Measurements from ENCODE around the gene USP3. TPM values are rescaled to one million over a fixed set of nuclear protein-coding genes. Genes with fewer than 3 reads are reported as not detected.
"Not testable (repeated sequence)": the region's sequence is repeated elsewhere in the genome, so short reads cannot be mapped to it uniquely, and the experiment has no call there.

USP3 gene
- total RNA-seq, 3 donors from 2014 or later: 65.6 to 101 (median 67.3) TPM

- no peaks in the 10 kb centered on the region for H3K9me3 ChIP-seq
- ATAC-seq (no peak), DNase-seq (no peak)
- H3K4me3 ChIP-seq: no peak overlapping the region
- H3K36me3 ChIP-seq (ENCODE audit: low read depth): no peaks in the 10 kb centered on the region
- TF ChIP-seq CTCF (IDR thresholded peaks at IDR 0.05): no peak
- peaks cover 13% of the 10 kb centered on the region for H3K4me1 ChIP-seq (ENCODE audit: low read depth)
- intact Hi-C loops (cut with DNase I, micrococcal nuclease): no loop called here
Observed at GRCh38 chr15:63526401-63526800, 22.0 kb downstream of the USP3 start.

GRCh38 chr15:63528138-63528659, 23.8 kb downstream of the USP3 start:
- no peaks in the 10 kb centered on the region for H3K9me3 ChIP-seq
- ATAC-seq (no peak), DNase-seq (no peak)
- H3K4me3 ChIP-seq: no peak overlapping the region
- intact Hi-C loops (cut with DNase I, micrococcal nuclease): no loop called here
- H3K36me3 ChIP-seq (ENCODE audit: low read depth): no peaks in the 10 kb centered on the region
- peaks cover 3% of the 10 kb centered on the region for H3K4me1 ChIP-seq (ENCODE audit: low read depth)
- no peak for TF ChIP-seq CTCF (IDR thresholded peaks at IDR 0.05)

GRCh38 chr15:63530235-63530634, 25.8 kb downstream of the USP3 start:
- DNase-seq: no peak
- Histone ChIP-seq H3K9me3 (no peaks in the 10 kb centered on the region), H3K4me3 (no peak overlapping the region), H3K36me3 (ENCODE audit: low read depth) (no peaks in the 10 kb centered on the region), H3K4me1 (ENCODE audit: low read depth) (peaks cover 8% of the 10 kb centered on the region)
- TF ChIP-seq CTCF (IDR thresholded peaks at IDR 0.05): no peak
- intact Hi-C loops (cut with DNase I, micrococcal nuclease): no loop called here
- ATAC-seq: no peak

- Histone ChIP-seq H3K4me1 (ENCODE audit: low read depth) (peaks cover 9% of the 10 kb centered on the region), H3K4me3 (no peak overlapping the region), H3K36me3 (ENCODE audit: low read depth) (no peaks in the 10 kb centered on the region), H3K9me3 (no peaks in the 10 kb centered on the region)
- ATAC-seq (no peak), DNase-seq (no peak)
- TF ChIP-seq CTCF (IDR thresholded peaks at IDR 0.05): no peak
- intact Hi-C loops (cut with DNase I, micrococcal nuclease): no loop called here
Observed at GRCh38 chr15:63530752-63531299, 26.4 kb downstream of the USP3 start.

- DNase-seq: no peak
- intact Hi-C loops (cut with DNase I, micrococcal nuclease): no loop called here
- peaks cover 15% of the 10 kb centered on the region for H3K4me1 ChIP-seq (ENCODE audit: low read depth)
- no peaks in the 10 kb centered on the region for H3K36me3 ChIP-seq (ENCODE audit: low read depth)
- no peaks in the 10 kb centered on the region for H3K9me3 ChIP-seq
- H3K4me3 ChIP-seq: no peak overlapping the region
- TF ChIP-seq CTCF (IDR thresholded peaks at IDR 0.05): no peak
- ATAC-seq: peak; percentile 39
Observed at GRCh38 chr15:63531586-63531985, 27.2 kb downstream of the USP3 start.

- intact Hi-C loops (cut with DNase I, micrococcal nuclease): no loop called here
- no peak overlapping the region for H3K4me3 ChIP-seq
- no peak for TF ChIP-seq CTCF (IDR thresholded peaks at IDR 0.05)
- DNase-seq: no peak
- peaks cover 22% of the 10 kb centered on the region for H3K4me1 ChIP-seq (ENCODE audit: low read depth)
- no peaks in the 10 kb centered on the region for H3K9me3 ChIP-seq
- ATAC-seq: no peak
- no peaks in the 10 kb centered on the region for H3K36me3 ChIP-seq (ENCODE audit: low read depth)
Observed at GRCh38 chr15:63532307-63532744, 27.9 kb downstream of the USP3 start.

GRCh38 chr15:63534888-63535287, 30.5 kb downstream of the USP3 start:
- ATAC-seq; H3K4me3 ChIP-seq; H3K9me3 ChIP-seq; DNase-seq; intact Hi-C loops (cut with DNase I, micrococcal nuclease); H3K36me3 ChIP-seq (ENCODE audit: low read depth): not testable (repeated sequence)
- H3K4me1 ChIP-seq (ENCODE audit: low read depth): peaks cover 41% of the 10 kb centered on the region

All from mucosa of descending colon (tissue), 3 donors.